OCI-LY7 (cell line): ENCODE data around the gene SAP30. TPM values are rescaled to one million over a fixed set of nuclear protein-coding genes. Genes with fewer than 3 reads are reported as not detected.

Source experiments
- BruUV-seq: library from RNA; stranded (reverse); fragments of 400-500 nt; replicated peaks from 2 replicates; lab custom pipeline; 2021; lab: Mats Ljungman, UMichigan
- CTCF ChIA-PET: fragments of 300-600 bp; sonication (Branson Sonifier 250); formaldehyde crosslinking; loops from one replicate; lab custom pipeline; 2022; ENCODE audit warnings: antibody characterized with exemption; ENCODE audit not compliant: unreplicated experiment; lab: Charles Lee
- POLR2A ChIA-PET: fragments of 300-600 bp; sonication (Branson Sonifier 250); formaldehyde crosslinking; loops from one replicate; lab custom pipeline; 2022; ENCODE audit warnings: antibody characterized with exemption; lab: Charles Lee
- DNase-seq: peaks from one replicate; pipeline ENCODE4 v3.0.0-alpha.2; 2015; ENCODE audit warnings: low spot score
- H2AFZ ChIP-seq: fragments of 200-600 bp; sonication (generic), shearing (Covaris generic); 2 replicates; pipeline ENCODE4 v1.6.1; 2014; ENCODE audit warnings: mild to moderate bottlenecking, antibody characterized with exemption, low read length, moderate library complexity
- H3K27ac ChIP-seq: fragments of 200-600 bp; sonication (generic); 2 replicates; pipeline ENCODE4 v1.5.1; 2014; ENCODE audit warnings: mixed run types, low read depth, mild to moderate bottlenecking, moderate library complexity, low read length, inconsistent platforms; ENCODE audit not compliant: poor library complexity, severe bottlenecking
- H3K36me3 ChIP-seq: fragments of 200-600 bp; sonication (generic); 2 replicates; pipeline ENCODE4 v1.6.1; 2014; ENCODE audit warnings: mild to moderate bottlenecking, antibody characterized with exemption, low read length, moderate library complexity, mixed read lengths; ENCODE audit not compliant: insufficient read depth
- H3K4me1 ChIP-seq: fragments of 200-600 bp; sonication (generic); 2 replicates; pipeline ENCODE4 v1.5.1; 2014; ENCODE audit warnings: mild to moderate bottlenecking, low read length; ENCODE audit not compliant: insufficient read depth, poor library complexity, severe bottlenecking
- H3K4me2 ChIP-seq: fragments of 200-600 bp; sonication (generic); 2 replicates; pipeline ENCODE4 v1.6.1; 2014; ENCODE audit warnings: mild to moderate bottlenecking, low read length
- H3K4me3 ChIP-seq: fragments of 200-600 bp; sonication (generic); 2 replicates; pipeline ENCODE4 v1.5.1; 2014; ENCODE audit warnings: mild to moderate bottlenecking, low read depth, low read length; ENCODE audit not compliant: poor library complexity, severe bottlenecking
- H3K79me2 ChIP-seq: fragments of 200-600 bp; sonication (generic); 2 replicates; pipeline ENCODE4 v1.6.1; 2016; ENCODE audit warnings: low read depth, mild to moderate bottlenecking, low read length, moderate library complexity, mixed read lengths; ENCODE audit not compliant: insufficient read depth
- H3K9me2 ChIP-seq: fragments of 200-600 bp; sonication (generic); 2 replicates; pipeline ENCODE4 v1.6.1; 2016; ENCODE audit warnings: mild to moderate bottlenecking, low read length, mixed read lengths; ENCODE audit not compliant: insufficient read depth
- H3K9me3 ChIP-seq: fragments of 200-600 bp; sonication (generic); 2 replicates; pipeline ENCODE4 v1.6.1; 2014; ENCODE audit warnings: mild to moderate bottlenecking, mixed run types, low read length, mixed read lengths
- H4K20me1 ChIP-seq: fragments of 200-600 bp; sonication (generic); 2 replicates; pipeline ENCODE4 v1.6.1; 2014; ENCODE audit warnings: mild to moderate bottlenecking, antibody characterized with exemption, low read length, moderate library complexity, mixed read lengths; ENCODE audit not compliant: insufficient read depth
- EZH2phosphoT487 ChIP-seq: fragments of 200-600 bp; sonication (generic); IDR thresholded peaks from 2 replicates; pipeline ENCODE4 v1.6.1; 2018; ENCODE audit warnings: low read depth, borderline replicate concordance, mild to moderate bottlenecking, mixed run types, antibody characterized with exemption, low read length, moderate library complexity, mixed read lengths
- intact Hi-C: fragments of 100-400 bp; cut with micrococcal nuclease; formaldehyde crosslinking; loops from one replicate; pipeline ENCODE4 v1.10.0; 2022; ENCODE audit not compliant: unreplicated experiment
- total RNA-seq, 2 experiments: library from RNA; depleted of rRNA in 1 of 2; stranded (reverse); fragments of >200 nt in 1 of 2; shearing (Covaris generic) in 1 of 2; gene quantifications; 2 replicates each; pipeline ENCODE4 v1.2.3, GENCODE V29; 2014 to 2022
- TF ChIP-seq, protein P1 (sequence below): fragments of 200-600 bp; sonication (generic); conservative IDR thresholded peaks from 2 replicates; pipeline ENCODE4 v1.5.1; 2014; ENCODE audit warnings: mild to moderate bottlenecking, antibody characterized with exemption, low read length, moderate library complexity, mixed read lengths

Gene SAP30
- total RNA-seq, 2 experiments from 2014 or later, result 56.0 to 86.2 TPM

DNA sequence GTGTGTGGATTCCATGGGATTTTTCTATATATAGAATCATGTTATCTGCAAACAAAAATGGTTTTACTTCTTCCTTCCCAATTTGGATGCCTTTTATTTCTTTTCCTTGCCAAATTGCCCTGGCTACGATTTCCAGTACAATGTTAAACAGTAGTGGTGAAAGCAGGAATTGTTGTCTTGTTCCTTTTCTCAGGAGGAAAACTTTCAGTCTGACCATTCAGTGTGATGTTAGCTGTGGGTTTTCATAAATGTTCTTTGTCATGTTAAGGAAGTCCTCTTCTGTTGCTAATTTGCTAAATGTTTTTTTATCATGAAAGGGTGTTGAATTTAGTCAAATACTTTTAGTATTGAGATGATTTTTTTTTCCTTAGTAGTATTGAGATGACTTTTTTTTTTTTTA, 10.9 kb downstream of the SAP30 start:
- Histone ChIP-seq H3K4me1 (no peaks in the 10 kb centered on the region), H3K9me3 (no peaks in the 10 kb centered on the region), H3K27ac (no peak overlapping the region), H4K20me1 (no peaks in the 10 kb centered on the region), H3K36me3 (peaks cover 35% of the 10 kb centered on the region), H2AFZ (no peak overlapping the region), H3K4me2 (no peak overlapping the region), H3K4me3 (no peak overlapping the region), H3K9me2 (no peaks in the 10 kb centered on the region), H3K79me2 (peaks cover 7% of the 10 kb centered on the region; the same call in 1 of the 2 replicates)
- CTCF ChIA-PET, result no interaction called here
- TF ChIP-seq, protein P1, sequence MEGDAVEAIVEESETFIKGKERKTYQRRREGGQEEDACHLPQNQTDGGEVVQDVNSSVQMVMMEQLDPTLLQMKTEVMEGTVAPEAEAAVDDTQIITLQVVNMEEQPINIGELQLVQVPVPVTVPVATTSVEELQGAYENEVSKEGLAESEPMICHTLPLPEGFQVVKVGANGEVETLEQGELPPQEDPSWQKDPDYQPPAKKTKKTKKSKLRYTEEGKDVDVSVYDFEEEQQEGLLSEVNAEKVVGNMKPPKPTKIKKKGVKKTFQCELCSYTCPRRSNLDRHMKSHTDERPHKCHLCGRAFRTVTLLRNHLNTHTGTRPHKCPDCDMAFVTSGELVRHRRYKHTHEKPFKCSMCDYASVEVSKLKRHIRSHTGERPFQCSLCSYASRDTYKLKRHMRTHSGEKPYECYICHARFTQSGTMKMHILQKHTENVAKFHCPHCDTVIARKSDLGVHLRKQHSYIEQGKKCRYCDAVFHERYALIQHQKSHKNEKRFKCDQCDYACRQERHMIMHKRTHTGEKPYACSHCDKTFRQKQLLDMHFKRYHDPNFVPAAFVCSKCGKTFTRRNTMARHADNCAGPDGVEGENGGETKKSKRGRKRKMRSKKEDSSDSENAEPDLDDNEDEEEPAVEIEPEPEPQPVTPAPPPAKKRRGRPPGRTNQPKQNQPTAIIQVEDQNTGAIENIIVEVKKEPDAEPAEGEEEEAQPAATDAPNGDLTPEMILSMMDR, result no peak
- no peak for TF ChIP-seq EZH2phosphoT487
- intact Hi-C loops, result no loop called here
- POLR2A ChIA-PET, result interaction anchor here (0.6 to 1.0 kb wide), 2 partner anchors 51 to 1730 kb away, joined by 3 to 4 read pairs; no protein-coding TSS in a partner anchor
- DNase-seq, result no peak
- no TSS peak for BruUV-seq

GRCh38 chr4:173382349-173382748, 11.6 kb downstream of the SAP30 start:
- no TSS peak for BruUV-seq
- H3K27ac ChIP-seq, result no peak overlapping the region
- no peak overlapping the region for H3K4me3 ChIP-seq
- no peak overlapping the region for H3K4me2 ChIP-seq
- POLR2A ChIA-PET, result interaction anchor here (2.0 kb wide), 1 partner anchor 10 kb away, joined by 6 read pairs; no protein-coding TSS in a partner anchor
- TF ChIP-seq, protein P1, result no peak
- no peak for TF ChIP-seq EZH2phosphoT487
- no peaks in the 10 kb centered on the region for H3K9me3 ChIP-seq
- H2AFZ ChIP-seq, result no peak overlapping the region
- H3K4me1 ChIP-seq, result no peaks in the 10 kb centered on the region
- intact Hi-C loops, result no loop called here
- H4K20me1 ChIP-seq, result no peaks in the 10 kb centered on the region
- peaks cover 2% of the 10 kb centered on the region; the same call in 1 of the 2 replicates for H3K79me2 ChIP-seq
- H3K9me2 ChIP-seq, result no peaks in the 10 kb centered on the region
- DNase-seq, result no peak
- CTCF ChIA-PET, result no interaction called here
- peaks cover 27% of the 10 kb centered on the region for H3K36me3 ChIP-seq

DNA sequence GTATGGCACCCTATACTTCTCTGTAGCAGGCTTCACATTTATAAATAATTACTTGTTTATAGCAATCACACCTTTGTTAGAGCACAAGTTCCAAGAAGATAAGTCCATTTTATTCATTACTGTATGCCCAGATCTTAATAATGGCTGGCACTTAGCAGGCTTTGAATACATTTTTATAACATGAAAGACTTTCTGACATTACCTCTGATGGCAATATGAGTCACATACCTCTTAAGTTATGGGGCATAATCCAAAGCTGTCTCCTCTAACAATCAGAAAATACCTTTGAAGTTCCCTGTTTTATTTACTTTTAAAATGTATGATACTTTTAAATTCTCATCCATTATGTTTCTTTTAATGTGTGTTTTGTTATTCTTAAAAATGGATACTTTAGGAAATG, 16.0 kb downstream of the SAP30 start:
- ChIA-PET POLR2A (interaction anchor here (0.5 to 1.0 kb wide), 4 partner anchors 12 to 780 kb away, joined by 3 to 7 read pairs (median 3); no protein-coding TSS in a partner anchor), CTCF (no interaction called here)
- no peak for TF ChIP-seq EZH2phosphoT487
- TF ChIP-seq, protein P1, result no peak

More for the DNA sequence above, 16.0 kb downstream of the SAP30 start:
- no TSS peak for BruUV-seq
- no peak overlapping the region for H3K4me2 ChIP-seq
- H4K20me1 ChIP-seq, result no peaks in the 10 kb centered on the region
- no peak overlapping the region for H2AFZ ChIP-seq
- H3K79me2 ChIP-seq, result no peaks in the 10 kb centered on the region; the same call in 1 of the 2 replicates
- H3K4me3 ChIP-seq, result no peak overlapping the region
- H3K36me3 ChIP-seq, result 0 out of 2 replicates have a peak, but pooled peaks cover 6% of the 10 kb centered on the region
- intact Hi-C loops, result no loop called here
- H3K4me1 ChIP-seq, result no peaks in the 10 kb centered on the region
- H3K9me2 ChIP-seq, result no peaks in the 10 kb centered on the region
- no peaks in the 10 kb centered on the region for H3K9me3 ChIP-seq
- DNase-seq, result no peak
- no peak overlapping the region for H3K27ac ChIP-seq
